IPS-18a (cell line): Measurements from ENCODE around the gene OSBP2.

ENCODE experiments used
- H3K27ac ChIP-seq: one replicate; pipeline ENCODE4 v1.5.1; 2013; ENCODE audit warnings: low read length
- H3K27me3 ChIP-seq: one replicate; pipeline ENCODE4 v1.6.1; 2013; ENCODE audit warnings: mild to moderate bottlenecking, low read length; ENCODE audit not compliant: control insufficient read depth, insufficient read depth
- H3K36me3 ChIP-seq: one replicate; pipeline ENCODE4 v1.6.1; 2013; ENCODE audit warnings: low read depth, low read length; ENCODE audit not compliant: control insufficient read depth
- H3K4me1 ChIP-seq: one replicate; pipeline ENCODE4 v1.6.1; 2013; ENCODE audit warnings: low read depth, low read length; ENCODE audit not compliant: control insufficient read depth
- H3K4me3 ChIP-seq: one replicate; pipeline ENCODE4 v1.5.1; 2013; ENCODE audit warnings: low read length
- H3K9ac ChIP-seq: one replicate; pipeline ENCODE4 v1.6.1; 2013; ENCODE audit warnings: mild to moderate bottlenecking, low read length, moderate library complexity
- H3K9me3 ChIP-seq: one replicate; pipeline ENCODE4 v1.6.1; 2013; ENCODE audit warnings: low read depth, low read length; ENCODE audit not compliant: control insufficient read depth

OSBP2 gene

DNA sequence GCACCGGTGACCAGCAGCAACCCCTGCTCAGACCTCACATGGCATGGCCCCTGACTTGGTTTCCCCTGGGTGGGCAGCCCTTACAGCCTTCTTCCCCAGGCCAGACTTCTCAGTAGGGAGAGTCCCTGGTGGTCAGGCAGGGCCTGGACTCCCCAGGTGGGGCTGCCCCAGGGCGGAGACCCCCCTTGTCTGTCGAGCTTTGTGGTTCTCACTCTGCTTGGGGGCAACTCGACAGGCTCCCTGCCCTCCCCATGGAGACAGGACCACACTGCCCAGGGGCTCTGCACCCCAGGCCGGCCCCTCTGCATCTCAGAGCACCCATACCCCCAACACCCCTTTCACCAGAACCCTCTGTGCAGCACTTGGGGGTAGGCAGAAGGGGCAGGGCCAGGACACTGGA, 186.2 kb downstream of the OSBP2 start:
- Histone ChIP-seq H3K27ac (no peak overlapping the region), H3K4me1 (no peaks in the 10 kb centered on the region), H3K36me3 (no peaks in the 10 kb centered on the region)

DNA sequence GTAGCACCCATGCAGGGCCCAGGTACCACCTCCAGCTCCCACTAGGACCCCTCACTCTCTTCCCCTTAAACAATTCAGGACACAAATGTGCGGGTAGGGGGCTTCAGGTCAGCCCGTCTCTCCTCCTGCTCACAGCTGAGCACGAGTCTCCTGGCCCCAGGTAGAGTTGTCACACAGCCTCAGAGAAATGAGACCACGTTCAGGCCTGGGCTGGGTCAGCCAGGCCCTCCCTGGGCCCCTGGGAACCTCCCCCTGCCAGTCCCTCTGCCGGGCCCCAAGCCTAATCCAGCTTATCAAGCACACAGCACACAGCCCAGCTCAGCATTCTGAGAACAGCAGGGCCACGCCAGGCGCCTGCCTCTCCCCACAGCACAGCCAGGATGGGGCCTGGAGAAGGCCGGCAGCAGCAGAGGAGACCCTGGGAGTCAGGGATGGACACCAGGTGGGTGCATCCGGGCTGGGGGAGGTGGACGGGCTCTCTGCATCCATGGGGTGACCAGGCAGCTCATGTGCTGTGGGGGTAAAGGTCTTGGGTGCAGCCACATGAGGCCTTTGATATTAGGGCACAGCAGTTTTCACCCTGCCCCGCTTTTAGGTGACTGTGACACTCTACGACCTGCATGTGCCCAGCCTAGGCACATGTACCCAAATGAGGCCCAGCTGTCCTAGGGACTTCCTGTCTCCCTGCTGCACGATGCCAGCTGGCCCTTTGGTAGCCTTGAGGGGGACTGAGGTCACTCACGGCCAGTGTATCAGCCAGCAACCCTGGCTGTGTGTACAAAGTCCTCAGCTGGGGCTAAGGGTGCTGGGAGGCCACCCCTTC, 186.9 kb downstream of the OSBP2 start:
- Histone ChIP-seq H3K36me3 (no peaks in the 10 kb centered on the region), H3K27ac (no peak overlapping the region), H3K4me3 (no peak overlapping the region), H3K27me3 (no peaks in the 10 kb centered on the region), H3K9me3 (no peaks in the 10 kb centered on the region), H3K4me1 (peaks cover under 1% of the 10 kb centered on the region), H3K9ac (no peak overlapping the region)

More for the DNA sequence above, 186.2 kb downstream of the OSBP2 start:
- Histone ChIP-seq H3K9ac (no peak overlapping the region), H3K27me3 (no peaks in the 10 kb centered on the region), H3K9me3 (no peaks in the 10 kb centered on the region), H3K4me3 (no peak overlapping the region)

DNA sequence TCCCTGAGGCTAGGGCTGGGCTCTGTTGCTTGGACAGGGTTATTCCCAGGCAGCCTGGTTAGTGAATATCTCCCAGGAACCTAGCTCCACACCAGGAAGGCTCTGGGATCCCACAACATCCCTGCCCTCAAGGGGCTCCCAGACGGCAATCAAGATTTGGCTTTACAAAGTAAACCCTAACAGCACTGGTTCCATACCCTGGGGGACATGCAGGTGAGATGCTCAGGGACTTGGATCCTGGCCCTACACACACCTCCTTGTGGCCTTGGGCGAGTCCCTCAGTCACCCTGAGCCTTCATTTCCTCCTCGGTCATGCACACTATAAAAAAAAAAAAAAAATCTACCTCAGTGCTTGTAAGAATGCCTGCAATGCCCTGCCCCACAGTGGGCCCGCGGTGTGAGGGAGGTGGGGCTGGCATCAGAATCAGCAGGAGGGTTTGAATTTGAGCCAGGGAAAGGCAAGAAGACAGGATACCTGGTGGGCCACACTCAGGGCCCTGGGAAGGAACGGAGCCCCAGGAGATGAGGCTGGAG, 187.6 kb downstream of the OSBP2 start:
- no peaks in the 10 kb centered on the region for H3K27me3 ChIP-seq

DNA sequence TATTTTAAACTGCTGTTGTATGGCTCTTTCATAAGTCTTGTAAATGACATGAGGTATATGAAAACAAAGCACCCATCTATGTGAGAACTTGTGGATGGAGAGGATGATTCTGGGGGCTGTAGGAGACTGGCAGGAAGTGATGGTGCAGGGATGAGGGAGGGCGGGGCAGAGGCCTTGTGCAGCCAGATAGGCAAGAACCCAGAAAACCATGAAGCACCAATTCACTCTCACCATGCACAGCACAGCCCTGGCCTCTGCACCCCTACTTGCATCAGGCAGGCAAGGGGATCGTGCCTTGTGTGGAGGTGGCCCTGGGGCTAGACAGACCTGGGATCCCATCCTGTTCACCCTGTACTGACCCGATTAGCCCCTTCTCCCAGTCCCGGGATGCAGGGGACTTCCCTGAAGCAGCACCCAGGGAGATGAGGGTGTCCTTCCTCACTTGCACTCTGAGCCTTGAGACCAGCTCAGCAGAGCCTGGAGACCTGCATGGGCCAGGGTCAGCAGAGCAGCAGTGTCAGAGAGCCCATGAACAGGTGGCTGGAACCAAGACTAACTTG, 188.4 kb downstream of the OSBP2 start:
- Histone ChIP-seq H3K27me3 (no peaks in the 10 kb centered on the region), H3K4me3 (no peak overlapping the region), H3K36me3 (no peaks in the 10 kb centered on the region), H3K27ac (no peak overlapping the region), H3K9me3 (no peaks in the 10 kb centered on the region), H3K9ac (no peak overlapping the region), H3K4me1 (peaks cover 6% of the 10 kb centered on the region)

More for the DNA sequence above, 187.6 kb downstream of the OSBP2 start:
- H3K9me3 ChIP-seq = no peaks in the 10 kb centered on the region
- no peak overlapping the region for H3K27ac ChIP-seq
- H3K9ac ChIP-seq = no peak overlapping the region
- no peak overlapping the region for H3K4me3 ChIP-seq
- peaks cover 6% of the 10 kb centered on the region for H3K4me1 ChIP-seq
- no peaks in the 10 kb centered on the region for H3K36me3 ChIP-seq

DNA sequence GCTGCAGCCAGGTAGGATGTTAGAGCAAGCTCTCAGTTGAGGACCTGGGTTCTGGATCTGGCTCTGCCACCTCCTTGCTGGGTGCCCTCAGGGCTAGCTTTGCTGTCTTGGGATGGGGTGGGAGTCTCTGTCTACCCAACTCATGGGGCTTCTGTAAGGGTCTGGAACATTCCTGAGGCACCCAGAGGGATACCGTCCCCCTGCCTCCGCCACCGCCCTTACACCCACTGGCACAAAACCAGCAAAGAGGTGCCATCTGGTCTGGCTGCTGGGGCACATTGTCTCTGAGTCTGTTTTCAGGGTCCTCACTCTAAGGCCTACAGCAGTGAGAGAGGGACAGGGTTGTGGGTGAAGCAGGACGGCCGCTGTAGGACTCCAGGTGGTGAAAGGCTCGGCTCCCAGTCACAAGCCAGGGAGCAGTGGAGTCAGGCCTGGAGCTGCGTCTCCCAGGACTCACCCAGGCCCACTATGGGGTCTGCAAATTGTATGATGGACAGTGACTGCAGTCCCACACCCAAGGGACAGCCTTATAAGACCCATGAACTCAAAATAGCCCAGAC, 189.0 kb downstream of the OSBP2 start:
- H3K9ac ChIP-seq = no peak overlapping the region
- H3K4me3 ChIP-seq = no peak overlapping the region
- H3K27ac ChIP-seq = no peak overlapping the region
- no peaks in the 10 kb centered on the region for H3K36me3 ChIP-seq
- peaks cover 6% of the 10 kb centered on the region for H3K4me1 ChIP-seq
- no peaks in the 10 kb centered on the region for H3K27me3 ChIP-seq
- no peaks in the 10 kb centered on the region for H3K9me3 ChIP-seq

DNA sequence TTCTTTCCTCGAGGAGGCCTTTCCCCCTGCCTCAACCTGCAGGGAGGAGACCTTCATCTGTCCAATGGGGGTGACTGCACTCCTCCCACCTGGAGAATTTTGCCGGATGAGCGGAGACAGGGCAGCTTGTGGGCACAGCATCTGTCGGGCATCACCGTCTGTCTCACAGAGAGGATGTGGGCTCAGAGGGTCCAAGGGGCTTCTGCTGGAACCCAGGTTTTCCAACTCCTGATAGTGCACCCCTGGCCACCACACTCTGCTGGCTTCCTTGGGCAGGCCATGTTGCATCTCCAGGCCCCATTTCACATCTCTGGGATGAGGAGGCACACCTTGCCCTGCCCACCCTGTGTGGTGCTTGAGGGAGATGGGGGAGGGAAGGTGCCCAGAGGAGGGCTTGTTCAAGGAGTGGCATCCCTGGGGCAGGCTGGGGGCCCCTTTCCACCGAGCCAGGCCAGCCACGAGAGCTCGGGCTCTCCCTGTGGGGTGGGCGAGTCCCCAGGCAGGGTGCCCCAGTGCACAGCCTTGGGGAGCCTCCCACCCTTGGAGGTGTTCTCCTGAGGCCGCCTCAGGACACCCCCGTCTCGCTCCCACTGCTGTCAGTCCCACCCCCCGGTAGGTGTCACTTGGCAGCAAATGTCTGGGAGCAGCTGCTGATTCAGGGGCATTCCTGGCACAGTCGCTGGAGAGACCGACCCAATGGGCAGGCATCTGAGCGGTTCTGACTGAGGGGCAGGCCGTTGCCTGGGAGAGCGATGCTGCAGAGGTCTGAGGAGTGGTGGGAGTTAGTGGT, 189.7 kb downstream of the OSBP2 start:
- Histone ChIP-seq H3K27ac (no peak overlapping the region), H3K4me3 (no peak overlapping the region), H3K27me3 (no peaks in the 10 kb centered on the region), H3K4me1 (peaks cover 6% of the 10 kb centered on the region), H3K36me3 (no peaks in the 10 kb centered on the region), H3K9ac (no peak overlapping the region), H3K9me3 (no peaks in the 10 kb centered on the region)

DNA sequence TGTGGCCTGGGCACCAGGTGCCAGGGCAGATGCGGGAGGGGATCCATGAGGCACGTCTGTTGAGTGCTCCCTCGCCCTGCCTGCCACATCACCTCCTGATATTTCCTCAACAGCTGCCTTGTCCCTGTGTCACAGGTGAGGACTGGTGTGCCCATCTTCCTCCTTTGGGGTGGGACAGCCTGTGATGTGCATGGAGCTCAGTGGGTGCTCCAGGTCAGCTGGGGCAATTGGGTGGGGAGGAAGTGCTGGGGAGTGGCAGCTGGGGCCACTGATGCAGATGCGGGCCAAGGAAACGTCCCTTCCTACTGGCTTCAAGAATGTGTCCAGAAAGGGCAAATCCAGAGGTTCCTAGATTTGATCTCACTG, 190.3 kb downstream of the OSBP2 start:
- no peaks in the 10 kb centered on the region for H3K27me3 ChIP-seq
- no peak overlapping the region for H3K27ac ChIP-seq
- no peak overlapping the region for H3K4me3 ChIP-seq
- H3K9me3 ChIP-seq = no peaks in the 10 kb centered on the region
- peaks cover 6% of the 10 kb centered on the region for H3K4me1 ChIP-seq
- H3K36me3 ChIP-seq = no peaks in the 10 kb centered on the region
- H3K9ac ChIP-seq = no peak overlapping the region

DNA sequence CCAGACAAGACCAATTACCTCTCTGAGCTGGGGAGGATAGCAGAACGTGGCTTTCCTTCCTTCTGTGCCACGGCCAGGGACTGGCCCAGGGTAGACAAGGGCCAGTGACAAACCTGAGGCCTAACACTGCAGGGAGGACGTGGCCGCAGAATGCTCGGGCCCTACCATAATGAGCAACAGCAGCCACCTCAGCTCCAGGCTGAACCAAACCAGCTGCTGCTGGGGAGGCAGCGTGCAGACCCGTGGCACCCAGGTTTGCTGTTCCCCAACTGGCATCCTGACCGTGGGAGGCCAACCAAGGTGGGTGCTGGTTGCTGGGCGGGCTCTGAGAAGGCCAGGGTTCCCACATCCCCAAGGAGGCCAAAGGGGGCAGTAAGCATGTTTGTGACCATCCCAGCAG, 190.9 kb downstream of the OSBP2 start:
- H3K9me3 ChIP-seq = no peaks in the 10 kb centered on the region
- no peak overlapping the region for H3K4me3 ChIP-seq
- no peaks in the 10 kb centered on the region for H3K36me3 ChIP-seq
- H3K4me1 ChIP-seq = peaks cover 6% of the 10 kb centered on the region
- H3K9ac ChIP-seq = no peak overlapping the region
- H3K27me3 ChIP-seq = no peaks in the 10 kb centered on the region
- H3K27ac ChIP-seq = no peak overlapping the region

DNA sequence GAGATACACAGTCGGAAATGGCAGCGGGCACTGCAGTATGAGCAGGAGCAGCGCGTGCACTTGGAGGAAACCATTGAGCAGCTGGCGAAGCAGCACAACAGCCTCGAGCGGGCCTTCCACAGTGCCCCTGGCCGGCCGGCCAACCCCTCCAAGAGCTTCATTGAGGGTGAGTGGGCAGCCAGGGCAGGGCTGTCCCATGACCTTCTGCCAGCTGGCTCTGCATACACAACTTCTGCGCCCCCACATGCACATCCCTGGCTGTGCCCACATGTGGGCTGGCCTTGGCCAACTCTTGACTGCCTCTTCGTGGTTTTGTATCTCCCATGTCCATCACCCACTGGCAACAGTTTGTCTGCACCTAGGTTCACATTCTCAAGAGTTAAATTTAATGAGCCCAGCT, 192.8 kb downstream of the OSBP2 start:
- H3K4me3 ChIP-seq = no peak overlapping the region

DNA sequence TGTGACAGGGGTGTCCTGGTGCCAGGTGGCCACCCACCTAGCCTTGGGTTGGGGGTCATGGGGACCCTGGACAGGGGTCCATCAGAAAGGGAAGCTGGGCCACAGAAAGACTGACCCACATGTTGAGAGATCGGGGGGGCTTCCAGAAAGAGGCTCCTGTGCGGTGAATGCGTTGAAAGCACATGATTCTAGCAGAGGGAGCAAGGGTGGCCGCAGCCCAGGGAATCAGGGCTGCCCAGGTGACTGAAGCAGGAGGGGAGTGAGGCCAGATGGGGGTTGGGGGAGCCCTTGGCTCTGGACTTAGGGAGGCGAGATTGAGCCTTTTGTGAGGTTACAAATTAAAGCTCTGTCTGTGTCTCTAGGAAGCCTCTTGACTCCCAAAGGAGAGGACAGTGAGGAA, 193.2 kb downstream of the OSBP2 start:
- Histone ChIP-seq H3K27me3 (no peaks in the 10 kb centered on the region), H3K36me3 (no peaks in the 10 kb centered on the region), H3K9me3 (no peaks in the 10 kb centered on the region), H3K4me1 (peaks cover 6% of the 10 kb centered on the region), H3K9ac (no peak overlapping the region), H3K27ac (no peak overlapping the region), H3K4me3 (no peak overlapping the region)

More for the DNA sequence above, 192.8 kb downstream of the OSBP2 start:
- Histone ChIP-seq H3K36me3 (no peaks in the 10 kb centered on the region), H3K27me3 (no peaks in the 10 kb centered on the region), H3K9me3 (no peaks in the 10 kb centered on the region), H3K9ac (no peak overlapping the region), H3K27ac (no peak overlapping the region), H3K4me1 (peaks cover 6% of the 10 kb centered on the region)

DNA sequence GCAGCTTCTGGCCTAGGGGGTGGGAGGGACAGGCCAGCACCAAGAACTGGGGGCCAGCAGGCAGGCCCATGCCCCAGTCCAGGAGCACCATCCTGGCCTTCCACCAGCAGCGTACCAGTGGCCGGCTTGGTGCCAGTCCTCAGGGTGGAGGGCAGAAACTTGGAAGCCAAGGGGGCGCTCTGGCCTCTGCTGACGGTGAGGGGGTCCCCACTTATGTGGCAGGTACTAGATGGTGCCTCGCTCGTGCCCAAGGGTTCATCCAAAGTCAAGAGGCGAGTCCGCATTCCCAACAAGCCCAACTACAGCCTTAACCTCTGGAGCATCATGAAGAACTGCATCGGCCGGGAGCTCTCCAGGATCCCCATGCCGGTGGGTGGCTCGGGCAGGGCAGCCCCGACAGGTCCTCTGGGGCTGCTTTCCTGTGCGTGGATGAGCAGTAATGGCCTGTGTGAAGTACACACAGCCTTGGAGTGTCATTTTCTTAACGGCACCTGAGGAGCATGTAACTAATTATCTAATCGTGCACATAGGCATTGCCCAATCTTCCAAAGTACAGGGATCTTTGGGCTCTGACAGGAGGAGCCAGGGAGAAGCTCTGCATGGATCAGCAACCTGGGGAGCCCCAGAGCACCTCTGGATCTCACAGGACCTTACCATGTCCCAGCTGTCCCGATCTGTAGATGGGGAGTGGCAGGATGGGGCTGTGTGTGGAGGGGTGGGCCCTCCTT, 194.8 kb downstream of the OSBP2 start:
- no peaks in the 10 kb centered on the region for H3K36me3 ChIP-seq
- no peaks in the 10 kb centered on the region for H3K27me3 ChIP-seq
- peaks cover 13% of the 10 kb centered on the region for H3K4me1 ChIP-seq
- no peak overlapping the region for H3K4me3 ChIP-seq
- H3K27ac ChIP-seq = no peak overlapping the region
- H3K9me3 ChIP-seq = no peaks in the 10 kb centered on the region
- H3K9ac ChIP-seq = no peak overlapping the region
